Activated CD8-positive, alpha-beta memory T cell treated with anti-CD3 and anti-CD28 coated beads, Interleukin-2, amount 50 U/mL, for 24 hours (primary cell): Measurements from ENCODE around the gene PCDH19.
"Not testable (repeated sequence)": the region's sequence is repeated elsewhere in the genome, so short reads cannot be mapped to it uniquely, and the experiment has no call there.

Experiments
- DNase-seq: peaks from one replicate; pipeline ENCODE4 v3.0.0-alpha.2; 2020; ENCODE audit errors: extremely low read depth

PCDH19 gene, protein sequence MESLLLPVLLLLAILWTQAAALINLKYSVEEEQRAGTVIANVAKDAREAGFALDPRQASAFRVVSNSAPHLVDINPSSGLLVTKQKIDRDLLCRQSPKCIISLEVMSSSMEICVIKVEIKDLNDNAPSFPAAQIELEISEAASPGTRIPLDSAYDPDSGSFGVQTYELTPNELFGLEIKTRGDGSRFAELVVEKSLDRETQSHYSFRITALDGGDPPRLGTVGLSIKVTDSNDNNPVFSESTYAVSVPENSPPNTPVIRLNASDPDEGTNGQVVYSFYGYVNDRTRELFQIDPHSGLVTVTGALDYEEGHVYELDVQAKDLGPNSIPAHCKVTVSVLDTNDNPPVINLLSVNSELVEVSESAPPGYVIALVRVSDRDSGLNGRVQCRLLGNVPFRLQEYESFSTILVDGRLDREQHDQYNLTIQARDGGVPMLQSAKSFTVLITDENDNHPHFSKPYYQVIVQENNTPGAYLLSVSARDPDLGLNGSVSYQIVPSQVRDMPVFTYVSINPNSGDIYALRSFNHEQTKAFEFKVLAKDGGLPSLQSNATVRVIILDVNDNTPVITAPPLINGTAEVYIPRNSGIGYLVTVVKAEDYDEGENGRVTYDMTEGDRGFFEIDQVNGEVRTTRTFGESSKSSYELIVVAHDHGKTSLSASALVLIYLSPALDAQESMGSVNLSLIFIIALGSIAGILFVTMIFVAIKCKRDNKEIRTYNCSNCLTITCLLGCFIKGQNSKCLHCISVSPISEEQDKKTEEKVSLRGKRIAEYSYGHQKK (N-terminal part only)

DNA sequence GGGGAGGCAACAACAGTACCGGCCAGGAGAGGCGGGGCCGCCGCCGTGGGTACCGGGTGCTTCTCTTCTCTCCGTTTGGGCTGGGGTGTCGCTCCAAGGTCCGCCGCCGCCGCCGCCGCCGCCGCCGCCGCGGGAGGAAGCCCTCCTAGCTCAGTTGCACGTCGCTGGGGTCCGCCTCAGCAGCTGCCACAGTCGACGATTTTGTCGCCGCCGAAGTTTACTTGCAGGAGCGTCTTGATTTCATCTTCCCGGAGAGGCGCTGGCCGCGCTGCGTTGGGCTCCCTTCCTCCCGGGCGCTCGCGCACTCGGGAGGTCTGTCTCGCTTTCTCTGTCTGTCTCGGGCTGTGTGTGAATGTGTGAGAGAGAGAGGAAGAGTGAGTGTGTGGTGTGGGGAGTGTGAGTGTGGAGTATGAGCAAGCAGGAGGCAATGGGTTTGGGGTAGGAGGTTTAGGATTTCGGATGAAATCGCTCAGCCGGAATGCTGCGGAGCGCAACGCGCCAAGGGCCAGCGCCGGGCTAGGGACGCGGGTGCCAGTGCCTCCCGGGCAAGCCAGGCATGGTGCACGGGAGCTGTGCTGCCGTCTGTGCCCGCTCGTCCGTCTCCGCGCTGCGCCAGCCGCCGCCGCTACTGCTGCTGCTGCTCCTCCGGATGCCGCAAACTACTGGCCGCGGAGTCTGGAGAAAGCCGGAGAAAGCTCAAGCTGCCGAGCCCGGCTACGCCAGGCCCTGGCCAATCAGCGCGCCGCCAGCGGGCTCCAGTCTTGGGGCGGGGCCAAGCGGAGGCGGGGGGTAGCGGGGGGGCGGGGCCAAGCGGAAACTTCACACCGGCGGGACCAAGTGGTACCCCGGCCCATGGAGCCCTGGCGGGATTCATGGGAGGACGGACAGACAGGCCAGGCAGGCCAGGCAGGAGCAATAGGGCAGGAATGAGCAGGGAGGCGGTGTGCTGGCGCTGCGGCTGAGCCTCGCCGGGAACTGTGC, at the start of gene PCDH19:
Gene PCDH19, minus strand, starts transcription at position 664 of the 981 bp plus-strand sequence. CDS start 1,676 bp downstream, outside the sequence.
- DNase-seq = no peak

DNA sequence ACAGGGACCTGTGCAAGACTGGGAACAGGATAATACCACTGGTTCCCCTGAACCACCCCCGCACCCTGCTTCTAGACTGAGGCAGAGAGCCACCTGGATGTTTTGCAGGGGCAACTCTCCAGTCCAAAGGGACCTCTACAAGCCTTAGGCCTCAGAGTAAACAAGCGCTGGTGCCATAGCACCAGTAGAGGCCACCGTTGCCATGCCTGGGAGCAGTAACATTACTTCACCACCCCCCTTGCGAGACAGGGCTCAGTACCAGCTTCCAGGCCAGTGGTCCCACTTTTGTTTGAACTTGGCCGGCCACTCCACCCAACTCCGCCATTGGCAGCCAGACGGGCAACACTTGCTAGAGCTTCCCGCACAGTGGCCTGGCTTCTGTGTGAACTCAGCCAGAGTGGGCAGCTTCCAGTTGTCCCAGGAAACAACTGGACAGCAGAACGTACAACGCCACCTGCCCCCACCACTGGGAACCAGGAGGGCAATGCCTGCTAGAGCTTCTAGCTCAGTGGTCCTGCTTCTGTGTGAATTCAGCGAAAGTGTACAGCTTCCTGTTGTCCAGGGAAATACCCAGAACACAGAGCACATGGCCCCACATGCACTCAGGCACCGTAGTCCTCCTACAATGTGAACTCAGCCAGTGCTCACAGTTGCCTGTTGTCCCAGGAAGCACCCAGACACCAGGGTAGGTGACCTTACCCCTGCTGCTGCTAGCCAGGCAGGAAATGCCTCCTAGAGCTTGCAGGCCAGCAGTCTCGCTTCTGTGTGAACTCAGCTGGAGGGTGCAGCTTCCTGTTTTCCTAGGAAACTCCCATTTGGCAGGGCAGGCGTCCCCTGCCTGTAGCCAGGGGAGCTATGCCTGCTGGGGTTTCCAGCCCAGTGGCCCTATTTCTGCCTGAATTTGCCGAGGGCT, 39.9 kb upstream of the PCDH19 start:
- no peak for DNase-seq

DNA sequence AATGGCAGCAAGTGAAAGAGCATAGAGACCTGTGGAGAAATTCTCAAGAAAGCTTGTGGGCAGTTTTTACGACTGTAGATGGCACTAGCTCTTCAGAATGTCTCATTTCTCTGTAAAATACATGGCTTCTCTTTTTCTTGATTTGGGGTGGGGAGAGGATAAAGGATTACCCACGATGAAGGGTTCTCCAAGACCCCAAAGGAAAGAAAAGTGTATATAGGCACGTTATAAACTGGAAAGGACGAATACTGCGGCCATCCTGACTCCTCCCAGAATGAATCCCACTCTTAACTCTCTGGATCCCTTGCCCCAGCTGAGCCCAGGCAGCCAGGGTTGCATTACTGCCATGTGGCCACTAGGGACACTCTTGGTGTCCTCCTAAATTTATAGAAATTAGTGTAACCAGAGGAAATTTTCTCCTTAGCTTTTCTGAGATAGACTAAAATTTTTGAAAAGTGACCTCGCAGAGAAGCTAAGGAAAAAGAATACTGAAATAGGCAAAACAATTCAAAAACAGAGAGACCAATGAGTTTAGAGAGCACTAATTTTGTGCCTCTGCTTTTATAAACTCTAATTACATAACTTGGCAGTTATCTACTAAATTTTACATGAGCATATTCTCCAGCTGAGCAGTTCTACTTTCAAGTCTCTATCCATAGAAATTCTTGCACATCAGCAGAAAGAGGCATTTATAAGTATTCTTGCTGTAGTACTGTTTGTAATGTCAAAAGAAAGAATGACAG, 37.8 kb upstream of the PCDH19 start:
- no peak for DNase-seq

DNA sequence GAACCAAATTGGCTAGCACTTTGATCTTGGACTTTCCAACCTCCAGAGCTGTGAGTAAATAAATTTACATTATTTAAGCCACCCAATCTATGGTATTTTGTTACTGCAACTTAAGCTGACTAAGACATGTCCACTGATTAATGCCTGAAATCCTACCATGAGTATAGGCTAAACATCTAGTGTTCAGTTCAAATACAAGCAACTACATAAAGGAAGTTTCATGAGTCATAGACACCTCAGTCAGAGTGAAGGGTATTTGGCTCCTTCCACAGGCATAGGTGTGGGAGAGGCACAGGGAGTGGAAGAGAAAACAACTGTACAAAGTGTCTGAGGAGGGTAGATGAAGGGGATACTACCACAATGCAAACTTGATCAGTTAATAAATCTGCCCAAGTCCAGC, 35.5 kb upstream of the PCDH19 start:
- DNase-seq = no peak

DNA sequence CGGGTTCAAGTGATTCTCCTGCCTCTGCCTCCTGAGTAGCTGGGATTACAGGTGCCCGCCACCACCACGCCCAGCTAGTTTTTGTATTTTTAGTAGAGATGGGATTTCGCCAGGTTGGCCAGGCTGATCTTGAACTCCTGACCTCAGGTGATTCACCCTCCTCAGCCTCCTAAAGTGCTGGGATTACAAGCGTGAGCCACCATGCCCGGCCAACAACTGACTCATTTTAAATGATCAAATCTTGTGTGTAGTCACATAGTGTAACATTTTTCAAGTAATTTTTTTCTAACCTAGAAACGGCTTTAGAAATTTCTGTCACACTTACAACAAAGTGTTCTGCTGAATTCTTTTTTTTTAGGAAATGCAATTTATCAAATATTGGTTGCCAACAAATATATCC, 31.2 kb upstream of the PCDH19 start:
- not testable (repeated sequence) for DNase-seq

DNA sequence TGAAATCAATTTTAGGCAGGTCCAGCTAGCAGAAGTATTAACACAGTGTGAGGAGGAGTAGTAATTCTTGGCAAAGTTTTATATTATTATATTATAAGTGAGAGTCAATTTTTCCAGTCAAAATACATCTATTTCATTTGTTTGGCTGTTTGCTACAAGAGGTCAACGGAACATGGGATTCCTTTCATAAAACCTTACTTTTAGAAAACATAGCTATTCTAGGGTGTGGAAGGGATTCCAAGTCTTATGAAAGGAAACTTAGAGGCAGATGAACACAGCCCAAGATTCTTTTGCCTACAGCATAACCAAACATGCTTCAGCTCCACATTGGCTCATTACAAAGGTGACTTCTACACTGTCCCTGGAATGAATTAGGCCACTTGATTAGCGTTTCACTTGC, 29.9 kb upstream of the PCDH19 start:
- DNase-seq = no peak

DNA sequence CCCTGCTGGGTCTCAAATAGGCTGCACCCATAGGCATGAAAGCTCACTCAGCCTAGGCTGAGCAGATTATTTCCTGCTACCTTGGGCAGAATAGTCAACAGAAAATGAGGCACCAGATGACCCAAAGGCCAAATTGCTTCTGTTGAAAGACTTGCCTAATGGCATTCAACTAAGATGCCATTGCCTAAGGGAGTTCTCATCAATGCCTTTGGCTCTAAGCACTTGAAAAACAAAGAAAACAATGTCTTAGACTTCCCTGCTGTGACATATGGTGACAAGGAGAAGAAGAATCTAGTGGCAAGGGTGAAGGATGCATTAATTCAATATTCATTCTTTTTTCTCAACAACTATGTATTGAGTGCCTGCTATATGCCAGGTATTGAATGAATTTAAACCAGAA, 25.7 kb upstream of the PCDH19 start:
- DNase-seq = no peak

DNA sequence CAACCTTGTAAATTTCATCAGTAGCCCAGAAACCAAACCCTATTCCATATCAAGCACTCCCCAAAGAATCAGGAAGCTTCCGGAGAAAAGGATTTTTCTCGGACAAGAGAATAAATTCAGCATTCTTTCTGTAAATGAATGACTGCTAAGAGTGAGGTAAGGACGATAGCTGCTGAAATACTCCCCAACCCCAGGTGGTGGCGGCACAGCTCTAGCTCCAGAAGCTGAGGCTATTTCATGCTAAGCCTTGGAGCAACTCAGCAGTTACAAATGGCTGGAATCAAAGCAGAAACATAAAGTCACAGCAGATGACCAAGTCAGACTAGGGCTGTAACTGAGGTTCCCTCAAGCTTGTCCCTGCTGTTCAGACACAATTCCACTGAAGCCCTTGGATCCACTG, 13.9 kb upstream of the PCDH19 start:
- DNase-seq = no peak

DNA sequence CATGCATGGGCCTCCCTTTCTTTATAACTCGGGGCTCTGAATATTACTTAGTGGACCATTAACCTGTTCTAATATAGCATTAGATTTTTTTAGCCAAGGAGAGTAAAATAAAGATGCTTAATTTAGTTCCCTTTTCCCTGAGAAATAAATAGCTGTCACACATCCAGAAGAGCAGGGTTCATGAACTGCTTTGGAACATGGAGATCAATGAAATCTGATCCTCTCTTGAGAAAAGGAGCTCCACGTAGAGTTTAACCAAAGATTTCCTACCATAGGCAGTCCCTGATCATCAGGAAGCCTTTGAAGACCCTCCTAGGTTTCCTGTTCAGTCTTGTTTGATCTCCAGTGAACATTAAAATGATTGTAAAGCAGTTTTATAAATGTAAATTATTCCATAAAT, 8.5 kb upstream of the PCDH19 start:
- DNase-seq = no peak

DNA sequence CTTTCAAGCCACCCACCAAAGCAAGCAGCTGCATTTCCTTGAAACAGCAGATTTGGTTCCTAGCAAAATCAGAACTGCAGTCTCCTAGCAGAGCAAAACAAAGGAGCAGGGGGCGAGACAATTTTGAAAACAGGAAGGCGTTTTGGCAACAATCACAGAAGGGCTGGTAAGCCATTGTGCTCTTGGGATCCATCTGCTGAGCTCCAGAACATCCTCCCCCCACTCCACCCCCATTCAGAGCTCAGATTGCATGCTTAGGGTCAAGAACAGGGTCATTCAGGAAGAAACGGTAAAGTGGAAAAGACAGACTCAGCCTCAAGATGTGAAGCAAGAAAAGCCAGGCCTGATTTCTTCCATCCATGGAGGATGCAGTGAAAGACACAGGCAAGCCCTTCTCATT, 7.6 kb upstream of the PCDH19 start:
- DNase-seq = no peak

DNA sequence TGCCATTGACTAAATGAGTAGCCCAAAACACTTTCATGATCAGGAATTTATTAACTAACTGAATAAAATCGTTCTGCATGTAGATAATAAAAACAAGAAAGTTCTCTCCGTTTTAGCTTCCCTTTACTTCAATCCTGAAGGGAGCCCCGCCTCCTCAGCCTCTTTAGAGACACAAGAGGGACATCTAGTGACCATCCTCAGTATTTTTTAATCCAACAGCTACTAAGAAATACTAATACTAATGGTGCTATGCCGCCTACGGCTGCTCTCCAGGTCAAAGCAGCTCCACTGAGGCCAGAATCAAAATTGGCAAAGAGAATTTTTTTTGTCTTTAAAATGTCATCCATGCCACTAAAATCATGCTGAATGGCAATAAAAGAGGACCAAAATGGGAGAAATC, 3.2 kb upstream of the PCDH19 start:
- no peak for DNase-seq

DNA sequence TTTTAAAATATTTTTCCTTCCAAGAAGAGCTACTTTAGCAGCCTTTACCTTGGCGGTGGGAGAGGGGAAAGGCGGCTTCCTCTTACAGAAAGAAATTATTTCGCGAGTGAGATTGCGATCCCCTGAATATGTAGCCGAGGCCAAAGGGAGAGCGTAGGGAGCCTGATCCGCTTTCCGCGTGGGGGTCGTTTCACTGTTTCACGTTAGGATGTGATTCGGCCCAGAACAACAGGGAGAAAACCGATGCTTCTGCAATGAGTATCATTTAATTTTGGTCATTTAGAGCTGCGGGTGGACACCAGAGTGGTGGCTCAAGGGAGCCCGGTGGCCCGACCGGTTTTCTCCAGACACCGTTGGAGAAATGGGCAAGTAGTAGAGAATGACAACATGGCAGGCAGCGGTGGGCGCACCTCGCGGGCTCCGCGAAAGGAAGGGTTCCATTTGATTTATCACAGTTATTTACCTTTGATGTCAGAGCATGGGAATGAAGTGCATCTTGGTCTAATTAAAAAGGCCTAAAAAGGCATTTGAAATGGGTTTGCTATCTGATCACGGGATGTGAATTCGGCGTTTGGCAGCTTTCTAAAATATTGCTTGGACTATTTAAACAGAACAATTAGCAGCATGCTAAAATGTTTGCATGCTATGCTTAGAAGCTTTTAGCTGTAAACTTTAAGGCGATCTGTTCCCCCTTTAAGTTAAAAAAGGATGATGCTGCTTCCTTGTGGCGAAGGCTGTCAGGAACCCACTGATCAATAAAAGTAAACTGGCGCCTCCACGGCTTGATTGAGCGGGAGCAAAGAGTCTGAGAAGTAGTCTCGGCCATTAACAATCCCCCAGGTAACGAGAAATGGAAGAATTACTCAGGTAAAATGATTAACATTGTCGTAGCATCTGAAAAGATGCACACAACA, 2.0 kb upstream of the PCDH19 start:
- DNase-seq = no peak

DNA sequence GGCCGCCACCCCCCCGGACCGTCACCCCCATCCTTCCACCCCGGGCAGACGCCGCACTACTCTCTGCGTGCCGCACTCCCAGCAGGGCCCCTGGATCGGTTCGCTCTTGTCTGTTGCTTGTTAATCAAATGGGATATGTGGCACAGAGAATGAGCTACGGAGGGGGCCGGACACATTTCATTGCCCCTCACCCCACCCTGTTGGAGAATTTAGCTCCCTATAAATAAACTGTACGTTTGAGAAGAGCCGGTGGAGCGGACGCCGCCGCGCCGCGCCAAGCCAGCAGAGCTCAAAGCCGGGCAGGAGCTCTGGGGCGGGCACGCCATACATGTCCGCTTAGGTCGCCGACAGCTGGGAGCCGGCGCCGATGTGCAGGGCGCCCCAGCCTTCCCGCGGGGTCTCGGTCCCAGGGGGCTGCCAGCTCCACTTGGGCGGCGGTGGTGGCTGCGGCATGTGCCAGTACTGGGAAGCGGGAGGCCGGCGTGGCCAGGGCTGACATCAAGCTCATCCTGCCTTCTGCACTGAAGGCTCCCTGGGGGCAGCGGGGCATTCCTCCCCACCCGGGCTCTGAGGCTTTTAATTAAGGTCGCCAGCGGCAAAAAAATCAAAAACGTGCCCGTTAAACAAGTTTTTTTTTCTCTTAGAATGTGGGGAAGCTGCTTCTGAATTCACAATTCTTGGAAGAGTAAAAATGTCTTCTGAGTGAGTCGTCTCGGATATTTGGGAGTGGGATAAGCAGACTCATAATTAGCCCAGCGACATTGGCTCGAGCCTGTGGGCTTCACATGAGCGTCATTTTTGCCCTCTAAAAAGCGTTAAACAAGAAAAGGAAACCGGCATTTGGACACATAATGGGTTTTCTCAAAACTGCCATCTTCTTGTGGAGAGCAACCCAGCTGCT, 1.1 kb upstream of the PCDH19 start:
- DNase-seq = no peak

DNA sequence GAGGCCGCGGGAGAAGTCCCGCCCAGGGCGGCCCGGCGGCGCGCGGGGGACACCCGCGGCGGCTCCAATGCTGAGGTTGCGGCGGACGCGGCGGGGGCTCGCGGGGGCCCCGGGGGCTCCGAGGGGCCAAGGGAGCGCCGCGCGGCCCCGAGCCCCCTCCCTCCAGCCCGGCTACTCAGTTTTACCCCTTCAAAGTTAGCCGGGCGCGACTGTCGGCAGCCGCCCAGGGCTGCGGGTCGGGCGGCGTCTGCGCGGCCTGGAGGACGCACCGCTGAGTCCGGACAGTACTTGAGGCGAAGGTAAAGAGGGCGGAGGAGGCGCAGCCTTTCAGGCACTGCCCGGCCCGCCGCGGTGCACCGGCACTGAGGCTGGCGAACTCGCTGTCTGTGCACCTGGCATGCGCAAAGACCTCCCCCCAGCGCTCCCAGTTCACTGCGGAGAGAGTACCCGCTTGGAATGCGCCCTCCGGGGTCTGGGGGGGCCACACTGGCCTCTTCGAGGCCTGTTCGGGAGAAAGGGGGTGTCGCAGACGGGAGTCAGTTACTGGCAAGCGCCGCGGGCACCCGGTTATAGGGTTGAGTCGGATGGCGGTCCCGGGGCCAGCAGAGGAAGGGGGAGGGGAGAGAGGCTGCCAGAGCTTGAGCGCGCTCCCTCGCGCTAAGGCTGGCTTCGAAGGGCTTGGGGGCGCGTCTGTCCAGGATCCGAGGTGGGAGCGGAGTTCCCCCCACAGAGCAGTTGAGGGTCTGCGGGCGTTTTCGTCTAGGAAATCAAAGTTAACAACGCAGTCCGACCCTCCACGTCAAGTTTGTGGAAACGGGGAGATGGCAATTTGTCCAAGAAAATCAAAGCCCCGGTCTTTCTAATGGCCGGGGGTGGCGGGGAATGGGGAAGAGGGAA, 1.1 kb downstream of the PCDH19 start:
- no peak for DNase-seq

DNA sequence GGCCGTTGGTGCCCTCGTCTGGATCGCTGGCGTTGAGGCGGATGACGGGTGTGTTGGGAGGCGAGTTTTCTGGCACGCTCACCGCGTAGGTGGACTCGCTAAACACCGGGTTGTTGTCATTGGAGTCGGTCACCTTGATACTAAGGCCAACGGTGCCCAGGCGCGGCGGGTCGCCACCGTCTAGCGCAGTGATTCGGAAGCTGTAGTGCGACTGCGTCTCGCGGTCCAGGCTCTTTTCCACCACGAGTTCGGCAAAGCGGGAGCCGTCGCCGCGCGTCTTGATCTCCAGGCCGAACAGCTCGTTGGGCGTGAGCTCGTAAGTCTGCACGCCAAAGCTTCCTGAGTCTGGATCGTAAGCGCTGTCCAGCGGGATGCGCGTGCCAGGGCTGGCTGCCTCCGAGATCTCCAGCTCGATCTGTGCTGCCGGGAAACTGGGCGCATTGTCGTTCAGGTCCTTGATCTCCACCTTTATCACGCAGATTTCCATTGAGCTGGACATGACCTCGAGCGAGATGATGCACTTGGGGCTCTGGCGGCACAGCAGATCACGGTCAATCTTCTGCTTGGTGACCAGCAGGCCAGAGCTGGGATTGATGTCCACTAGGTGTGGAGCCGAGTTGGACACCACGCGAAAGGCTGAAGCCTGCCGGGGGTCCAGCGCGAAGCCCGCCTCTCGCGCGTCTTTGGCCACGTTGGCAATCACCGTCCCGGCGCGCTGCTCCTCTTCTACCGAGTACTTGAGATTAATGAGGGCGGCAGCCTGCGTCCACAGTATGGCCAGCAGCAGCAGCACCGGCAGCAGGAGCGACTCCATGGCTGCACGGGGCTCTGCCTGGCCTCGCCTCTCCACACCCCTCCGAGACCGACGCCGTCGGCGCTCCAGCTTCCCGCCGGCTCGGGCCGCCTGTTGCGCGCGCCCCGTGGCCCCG, 2.0 kb downstream of the PCDH19 start:
- DNase-seq = no peak
